HUES48 (cell line): ENCODE data around the gene VSTM4.

Experiments
- H3K27ac ChIP-seq: one replicate; pipeline ENCODE4 v1.7.0; 2013; ENCODE audit warnings: low read depth, low read length, inconsistent platforms
- H3K27me3 ChIP-seq: 2 replicates; pipeline ENCODE4 v1.6.1; 2013; ENCODE audit warnings: mild to moderate bottlenecking, low read length; ENCODE audit not compliant: control insufficient read depth, insufficient read depth
- H3K36me3 ChIP-seq: 2 replicates; pipeline ENCODE4 v1.6.1; 2013; ENCODE audit warnings: low read length; ENCODE audit not compliant: control insufficient read depth, insufficient read depth
- H3K4me1 ChIP-seq: 2 replicates; pipeline ENCODE4 v1.6.1; 2013; ENCODE audit warnings: mild to moderate bottlenecking, low read length; ENCODE audit not compliant: control insufficient read depth, insufficient read depth
- H3K4me3 ChIP-seq: 2 replicates; pipeline ENCODE4 v1.5.1; 2013; ENCODE audit warnings: mild to moderate bottlenecking, low read depth, low read length
- H3K9ac ChIP-seq: 2 replicates; pipeline ENCODE4 v1.6.1; 2013; ENCODE audit warnings: mild to moderate bottlenecking, low read depth, low read length, moderate library complexity
- H3K9me3 ChIP-seq: 2 replicates; pipeline ENCODE4 v1.6.1; 2013; ENCODE audit warnings: low read length; ENCODE audit not compliant: control insufficient read depth, insufficient read depth

Gene VSTM4

GRCh38 chr10:49053053-49053997 is 62.0 kb downstream of the VSTM4 start:
- Histone ChIP-seq H3K27ac (no peak overlapping the region), H3K27me3 (no peaks in the 10 kb centered on the region), H3K9me3 (no peaks in the 10 kb centered on the region), H3K36me3 (no peaks in the 10 kb centered on the region), H3K4me1 (peaks cover 14% of the 10 kb centered on the region), H3K4me3 (no peak overlapping the region), H3K9ac (no peak overlapping the region)

GRCh38 chr10:49052069-49052468 is 63.3 kb downstream of the VSTM4 start:
- peaks cover 14% of the 10 kb centered on the region for H3K4me1 ChIP-seq
- no peaks in the 10 kb centered on the region for H3K9me3 ChIP-seq
- no peak overlapping the region for H3K9ac ChIP-seq
- H3K27me3 ChIP-seq: no peaks in the 10 kb centered on the region
- no peaks in the 10 kb centered on the region for H3K36me3 ChIP-seq
- no peak overlapping the region for H3K4me3 ChIP-seq
- no peak overlapping the region for H3K27ac ChIP-seq

- Histone ChIP-seq H3K4me1 (peaks cover 14% of the 10 kb centered on the region), H3K27ac (no peak overlapping the region), H3K27me3 (no peaks in the 10 kb centered on the region), H3K9ac (no peak overlapping the region), H3K9me3 (no peaks in the 10 kb centered on the region), H3K36me3 (no peaks in the 10 kb centered on the region), H3K4me3 (no peak overlapping the region)
These were observed 64.4 kb downstream of the VSTM4 start for GRCh38 chr10:49050906-49051305.

GRCh38 chr10:49050366-49050765 is 65.0 kb downstream of the VSTM4 start:
- peaks cover 14% of the 10 kb centered on the region for H3K4me1 ChIP-seq
- no peaks in the 10 kb centered on the region for H3K9me3 ChIP-seq
- H3K9ac ChIP-seq: no peak overlapping the region
- no peaks in the 10 kb centered on the region for H3K27me3 ChIP-seq
- no peak overlapping the region for H3K4me3 ChIP-seq
- H3K36me3 ChIP-seq: no peaks in the 10 kb centered on the region
- H3K27ac ChIP-seq: no peak overlapping the region

- no peak overlapping the region for H3K4me3 ChIP-seq
These were observed 65.7 kb downstream of the VSTM4 start for GRCh38 chr10:49049660-49050059.

GRCh38 chr10:49047128-49047639 is 68.1 kb downstream of the VSTM4 start:
- no peak overlapping the region for H3K27ac ChIP-seq
- no peak overlapping the region for H3K9ac ChIP-seq
- H3K9me3 ChIP-seq: no peaks in the 10 kb centered on the region
- peaks cover 14% of the 10 kb centered on the region for H3K4me1 ChIP-seq
- no peaks in the 10 kb centered on the region for H3K36me3 ChIP-seq
- H3K4me3 ChIP-seq: no peak overlapping the region
- H3K27me3 ChIP-seq: no peaks in the 10 kb centered on the region

More at GRCh38 chr10:49049660-49050059, 65.7 kb downstream of the VSTM4 start:
- no peaks in the 10 kb centered on the region for H3K27me3 ChIP-seq
- no peaks in the 10 kb centered on the region for H3K9me3 ChIP-seq
- no peaks in the 10 kb centered on the region for H3K36me3 ChIP-seq
- H3K27ac ChIP-seq: no peak overlapping the region
- no peak overlapping the region for H3K9ac ChIP-seq
- H3K4me1 ChIP-seq: peaks cover 14% of the 10 kb centered on the region

- Histone ChIP-seq H3K9me3 (no peaks in the 10 kb centered on the region), H3K4me1 (peaks cover 7% of the 10 kb centered on the region), H3K27ac (no peak overlapping the region), H3K9ac (no peak overlapping the region), H3K27me3 (no peaks in the 10 kb centered on the region), H3K4me3 (no peak overlapping the region), H3K36me3 (no peaks in the 10 kb centered on the region)
These were observed 70.8 kb downstream of the VSTM4 start for GRCh38 chr10:49044293-49045193.

GRCh38 chr10:49040601-49041000 is 74.7 kb downstream of the VSTM4 start:
- Histone ChIP-seq H3K4me3 (no peak overlapping the region), H3K4me1 (no peaks in the 10 kb centered on the region), H3K27ac (no peak overlapping the region), H3K27me3 (no peaks in the 10 kb centered on the region), H3K9me3 (no peaks in the 10 kb centered on the region), H3K36me3 (no peaks in the 10 kb centered on the region), H3K9ac (no peak overlapping the region)

GRCh38 chr10:49039409-49039808 is 75.9 kb downstream of the VSTM4 start:
- Histone ChIP-seq H3K27ac (no peak overlapping the region), H3K4me1 (no peaks in the 10 kb centered on the region)

GRCh38 chr10:49038711-49039110 is 76.6 kb downstream of the VSTM4 start:
- H3K27ac ChIP-seq: no peak overlapping the region
- H3K9me3 ChIP-seq: no peaks in the 10 kb centered on the region
- H3K4me3 ChIP-seq: no peak overlapping the region
- no peaks in the 10 kb centered on the region for H3K27me3 ChIP-seq
- H3K9ac ChIP-seq: no peak overlapping the region
- H3K4me1 ChIP-seq: no peaks in the 10 kb centered on the region
- H3K36me3 ChIP-seq: no peaks in the 10 kb centered on the region

More at GRCh38 chr10:49039409-49039808, 75.9 kb downstream of the VSTM4 start:
- Histone ChIP-seq H3K9me3 (no peaks in the 10 kb centered on the region), H3K36me3 (no peaks in the 10 kb centered on the region), H3K4me3 (no peak overlapping the region), H3K9ac (no peak overlapping the region), H3K27me3 (no peaks in the 10 kb centered on the region)
